ENCODE data around the gene DPH3. TPM values are rescaled to one million over a fixed set of nuclear protein-coding genes. Genes with fewer than 3 reads are reported as not detected.
A peak's percentile ranks its signal among the peaks of the same experiment; 100 is the strongest.

The DPH3 gene
- total and polyA plus RNA-seq, 5 donors from 2014 or later, result 19.6 to 30.0 (median 22.0) TPM

- no peaks in the 10 kb centered on the region for H3K27me3 ChIP-seq (ENCODE audit: control insufficient read depth, insufficient read depth, low read length)
- H3K4me3 Mint-ChIP-seq, result no peak overlapping the region
- H3K9me3 Mint-ChIP-seq, result peaks cover 0 to 4% (median 0%) of the 10 kb centered on the region in 7 donors
- H3K27ac ChIP-seq (ENCODE audit: insufficient read depth, low read length, poor library complexity, severe bottlenecking), result no peak overlapping the region
- ATAC-seq (ENCODE audit: low read depth in 2 of 2), result no peak
- H3K36me3 ChIP-seq (ENCODE audit: control insufficient read depth, insufficient read depth, low read length), result no peaks in the 10 kb centered on the region
- no peaks in the 10 kb centered on the region for H3K36me3 Mint-ChIP-seq
- H3K4me1 ChIP-seq (ENCODE audit: control insufficient read depth, insufficient read depth, low read length, poor library complexity, severe bottlenecking), result no peaks in the 10 kb centered on the region
- H3K27me3 Mint-ChIP-seq, result peaks cover 9% of the 10 kb centered on the region
- no peaks in the 10 kb centered on the region for H3K4me1 Mint-ChIP-seq
- no peak overlapping the region for H3K27ac Mint-ChIP-seq
- no peak overlapping the region for H3K4me3 ChIP-seq (ENCODE audit: low read depth, low read length)
- peaks cover 0 to 2% of the 10 kb centered on the region in 2 experiments for H3K9me3 ChIP-seq (ENCODE audit: control insufficient read depth in 2 of 2, low read length in 2 of 2)
- no peak for DNase-seq
Measured at GRCh38 chr3:16222547-16222946, 42.2 kb downstream of the DPH3 start.

- Histone ChIP-seq H3K9me3 (ENCODE audit: control insufficient read depth in 2 of 2, low read length in 2 of 2) (peaks cover 0 to 2% of the 10 kb centered on the region in 2 experiments), H3K4me1 (ENCODE audit: control insufficient read depth, insufficient read depth, low read length, poor library complexity, severe bottlenecking) (no peaks in the 10 kb centered on the region), H3K36me3 (ENCODE audit: control insufficient read depth, insufficient read depth, low read length) (no peaks in the 10 kb centered on the region), H3K27ac (ENCODE audit: insufficient read depth, low read length, poor library complexity, severe bottlenecking) (no peak overlapping the region), H3K4me3 (ENCODE audit: low read depth, low read length) (no peak overlapping the region), H3K27me3 (ENCODE audit: control insufficient read depth, insufficient read depth, low read length) (no peaks in the 10 kb centered on the region)
- Mint-ChIP-seq H3K27me3 (peaks cover 12% of the 10 kb centered on the region), H3K9me3 (peaks cover 0 to 4% (median 0%) of the 10 kb centered on the region in 7 donors), H3K4me3 (no peak overlapping the region), H3K4me1 (no peaks in the 10 kb centered on the region), H3K36me3 (no peaks in the 10 kb centered on the region), H3K27ac (no peak overlapping the region)
- no peak for DNase-seq
- no peak for ATAC-seq (ENCODE audit: low read depth in 2 of 2)
Measured at GRCh38 chr3:16221990-16222389, 42.8 kb downstream of the DPH3 start.

- Mint-ChIP-seq H3K4me1 (no peaks in the 10 kb centered on the region), H3K4me3 (no peak overlapping the region), H3K9me3 (peaks cover 0 to 4% (median 0%) of the 10 kb centered on the region in 7 donors), H3K36me3 (no peaks in the 10 kb centered on the region), H3K27me3 (peaks cover 13% of the 10 kb centered on the region), H3K27ac (peak overlapping the region in 1 of 3 donors; percentile 22)
- Histone ChIP-seq H3K27me3 (ENCODE audit: control insufficient read depth, insufficient read depth, low read length) (no peaks in the 10 kb centered on the region), H3K4me1 (ENCODE audit: control insufficient read depth, insufficient read depth, low read length, poor library complexity, severe bottlenecking) (no peaks in the 10 kb centered on the region), H3K9me3 (ENCODE audit: control insufficient read depth in 2 of 2, low read length in 2 of 2) (peaks cover 0 to 2% of the 10 kb centered on the region in 2 experiments), H3K36me3 (ENCODE audit: control insufficient read depth, insufficient read depth, low read length) (no peaks in the 10 kb centered on the region), H3K4me3 (ENCODE audit: low read depth, low read length) (no peak overlapping the region), H3K27ac (ENCODE audit: insufficient read depth, low read length, poor library complexity, severe bottlenecking) (no peak overlapping the region)
- DNase-seq (no peak), ATAC-seq (ENCODE audit: low read depth in 2 of 2) (no peak)
Measured at GRCh38 chr3:16219777-16220176, 45.0 kb downstream of the DPH3 start.

GRCh38 chr3:16216373-16216935 is 48.3 kb downstream of the DPH3 start:
- no peaks in the 10 kb centered on the region for H3K9me3 ChIP-seq (ENCODE audit: control insufficient read depth in 2 of 2, low read length in 2 of 2)
- Mint-ChIP-seq H3K27me3 (peaks cover 18% of the 10 kb centered on the region), H3K4me3 (no peak overlapping the region), H3K36me3 (no peaks in the 10 kb centered on the region), H3K27ac (no peak overlapping the region), H3K4me1 (no peaks in the 10 kb centered on the region), H3K9me3 (no peaks in the 10 kb centered on the region)
- no peaks in the 10 kb centered on the region for H3K36me3 ChIP-seq (ENCODE audit: control insufficient read depth, insufficient read depth, low read length)
- H3K27ac ChIP-seq (ENCODE audit: insufficient read depth, low read length, poor library complexity, severe bottlenecking), result no peak overlapping the region
- H3K4me3 ChIP-seq (ENCODE audit: low read depth, low read length), result no peak overlapping the region
- H3K27me3 ChIP-seq (ENCODE audit: control insufficient read depth, insufficient read depth, low read length), result no peaks in the 10 kb centered on the region
- DNase-seq (no peak), ATAC-seq (ENCODE audit: low read depth in 2 of 2) (no peak)
- no peaks in the 10 kb centered on the region for H3K4me1 ChIP-seq (ENCODE audit: control insufficient read depth, insufficient read depth, low read length, poor library complexity, severe bottlenecking)

GRCh38 chr3:16214366-16214765 is 50.4 kb downstream of the DPH3 start:
- H3K9me3 Mint-ChIP-seq, result peaks cover 0 to 2% (median 0%) of the 10 kb centered on the region in 7 donors
- Histone ChIP-seq H3K27me3 (ENCODE audit: control insufficient read depth, insufficient read depth, low read length) (no peaks in the 10 kb centered on the region), H3K36me3 (ENCODE audit: control insufficient read depth, insufficient read depth, low read length) (no peaks in the 10 kb centered on the region), H3K9me3 (ENCODE audit: control insufficient read depth in 2 of 2, low read length in 2 of 2) (no peaks in the 10 kb centered on the region), H3K4me1 (ENCODE audit: control insufficient read depth, insufficient read depth, low read length, poor library complexity, severe bottlenecking) (no peaks in the 10 kb centered on the region), H3K27ac (ENCODE audit: insufficient read depth, low read length, poor library complexity, severe bottlenecking) (no peak overlapping the region), H3K4me3 (ENCODE audit: low read depth, low read length) (no peak overlapping the region)
- DNase-seq (no peak), ATAC-seq (ENCODE audit: low read depth in 2 of 2) (no peak)
- peaks cover 10% of the 10 kb centered on the region for H3K27me3 Mint-ChIP-seq
- H3K36me3 Mint-ChIP-seq, result no peaks in the 10 kb centered on the region
- H3K27ac Mint-ChIP-seq, result no peak overlapping the region
- H3K4me1 Mint-ChIP-seq, result no peaks in the 10 kb centered on the region
- H3K4me3 Mint-ChIP-seq, result no peak overlapping the region

GRCh38 chr3:16211176-16211904 is 53.4 kb downstream of the DPH3 start:
- no peak for DNase-seq
- no peak overlapping the region for H3K4me3 ChIP-seq (ENCODE audit: low read depth, low read length)
- Mint-ChIP-seq H3K36me3 (no peaks in the 10 kb centered on the region), H3K27ac (no peak overlapping the region), H3K9me3 (peaks cover 0 to 2% (median 0%) of the 10 kb centered on the region in 7 donors), H3K27me3 (peaks cover 10% of the 10 kb centered on the region), H3K4me3 (no peak overlapping the region), H3K4me1 (no peaks in the 10 kb centered on the region)
- no peak for ATAC-seq (ENCODE audit: low read depth in 2 of 2)
- no peaks in the 10 kb centered on the region for H3K36me3 ChIP-seq (ENCODE audit: control insufficient read depth, insufficient read depth, low read length)
- no peaks in the 10 kb centered on the region for H3K9me3 ChIP-seq (ENCODE audit: control insufficient read depth in 2 of 2, low read length in 2 of 2)
- no peak overlapping the region for H3K27ac ChIP-seq (ENCODE audit: insufficient read depth, low read length, poor library complexity, severe bottlenecking)
- no peaks in the 10 kb centered on the region for H3K27me3 ChIP-seq (ENCODE audit: control insufficient read depth, insufficient read depth, low read length)
- no peaks in the 10 kb centered on the region for H3K4me1 ChIP-seq (ENCODE audit: control insufficient read depth, insufficient read depth, low read length, poor library complexity, severe bottlenecking)

Other genes with a start within 250 kb of the DPH3 start
- not detected for gene GALNT15, start 90.3 kb downstream of the DPH3 start, total RNA-seq
- not detected for gene GALNT15, start 90.3 kb downstream of the DPH3 start, polyA plus RNA-seq
- gene OXNAD1, start 269 bp upstream of the DPH3 start, total RNA-seq, result 109 TPM
- gene OXNAD1, start 269 bp upstream of the DPH3 start, polyA plus RNA-seq, result 10 to 100 TPM; 31.1 to 67.1 (median 50.4) TPM
- 110 TPM for gene RFTN1, start 248.8 kb upstream of the DPH3 start, total RNA-seq
- gene RFTN1, start 248.8 kb upstream of the DPH3 start, polyA plus RNA-seq, result 100 to 1,000 TPM in 2 of 4 donors, 10 to 100 TPM in 2; 87.1 to 111 (median 97.5) TPM

Measured in CD4-positive, CD25-positive, alpha-beta regulatory T cell (primary cell).